ENCODE data around the gene ZHX3. TPM values are rescaled to one million over a fixed set of nuclear protein-coding genes. Genes with fewer than 3 reads are reported as not detected.
"Not testable (repeated sequence)": the region's sequence is repeated elsewhere in the genome, so short reads cannot be mapped to it uniquely, and the experiment has no call there.

The ZHX3 gene
- total RNA-seq, 4 donors from 2014 or later, result 20.1 to 30.0 (median 25.9) TPM

DNA sequence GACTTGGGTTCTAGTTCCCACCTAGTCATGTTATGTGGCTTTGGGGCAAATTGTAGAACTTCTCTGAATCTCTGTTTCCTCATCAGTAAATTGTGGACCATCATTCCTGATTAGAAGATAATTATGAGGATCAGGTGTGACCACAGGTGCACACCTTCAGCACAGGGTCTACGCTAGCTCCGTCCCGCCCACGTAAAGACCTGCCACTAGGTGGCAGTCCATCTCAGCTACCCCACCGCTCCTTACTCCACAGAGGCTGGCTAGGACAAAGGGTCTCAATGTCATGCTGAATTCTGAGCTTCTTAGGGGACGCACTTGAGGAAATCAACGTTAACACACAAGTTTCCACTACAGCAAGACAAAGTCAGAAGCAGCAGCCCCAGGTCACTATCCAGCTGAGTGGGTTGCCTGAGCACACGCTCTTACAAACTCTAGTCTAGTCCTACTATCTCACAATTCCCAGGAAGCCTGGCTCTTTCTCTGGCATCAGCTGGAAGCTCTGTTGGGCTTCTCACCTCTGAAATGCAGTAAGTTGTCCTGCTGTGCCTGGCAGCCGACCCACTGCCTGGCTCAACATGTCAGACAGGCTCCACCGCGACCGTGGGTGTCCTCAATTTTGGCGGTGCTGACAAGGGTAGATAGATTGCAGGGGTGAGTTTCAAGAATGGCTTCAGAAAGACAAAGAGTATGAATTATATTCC, 182.2 kb downstream of the ZHX3 start:
- Histone ChIP-seq H3K9me3 (no peaks in the 10 kb centered on the region), H3K27me3 (no peaks in the 10 kb centered on the region), H3K4me1 (peaks cover 17 to 30% of the 10 kb centered on the region in 2 donors), H3K4me3 (no peak overlapping the region), H3K36me3 (no peaks in the 10 kb centered on the region), H3K27ac (no peak overlapping the region)
- intact Hi-C loops (cut with DNase I; ENCODE audit: low total_unique reads), result loop anchor here (5.0 kb wide), 2 partner anchors 37 to 108 kb away; partner anchors contain the start of gene TOP1
- no peak for TF ChIP-seq POLR2A (IDR thresholded peaks at IDR 0.05)
- TF ChIP-seq, protein P1, sequence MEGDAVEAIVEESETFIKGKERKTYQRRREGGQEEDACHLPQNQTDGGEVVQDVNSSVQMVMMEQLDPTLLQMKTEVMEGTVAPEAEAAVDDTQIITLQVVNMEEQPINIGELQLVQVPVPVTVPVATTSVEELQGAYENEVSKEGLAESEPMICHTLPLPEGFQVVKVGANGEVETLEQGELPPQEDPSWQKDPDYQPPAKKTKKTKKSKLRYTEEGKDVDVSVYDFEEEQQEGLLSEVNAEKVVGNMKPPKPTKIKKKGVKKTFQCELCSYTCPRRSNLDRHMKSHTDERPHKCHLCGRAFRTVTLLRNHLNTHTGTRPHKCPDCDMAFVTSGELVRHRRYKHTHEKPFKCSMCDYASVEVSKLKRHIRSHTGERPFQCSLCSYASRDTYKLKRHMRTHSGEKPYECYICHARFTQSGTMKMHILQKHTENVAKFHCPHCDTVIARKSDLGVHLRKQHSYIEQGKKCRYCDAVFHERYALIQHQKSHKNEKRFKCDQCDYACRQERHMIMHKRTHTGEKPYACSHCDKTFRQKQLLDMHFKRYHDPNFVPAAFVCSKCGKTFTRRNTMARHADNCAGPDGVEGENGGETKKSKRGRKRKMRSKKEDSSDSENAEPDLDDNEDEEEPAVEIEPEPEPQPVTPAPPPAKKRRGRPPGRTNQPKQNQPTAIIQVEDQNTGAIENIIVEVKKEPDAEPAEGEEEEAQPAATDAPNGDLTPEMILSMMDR (IDR thresholded peaks at IDR 0.05 in 4 of 5, conservative IDR thresholded peaks at IDR 0.05 in 1 of 5), result peak; percentile 22 to 75 (median 68)
- in situ Hi-C loops (cut with MboI; ENCODE audit: low sequenced_read_pairs in 4 of 4), result no loop called here
- DNase-seq (no peak), ATAC-seq (no peak)

DNA sequence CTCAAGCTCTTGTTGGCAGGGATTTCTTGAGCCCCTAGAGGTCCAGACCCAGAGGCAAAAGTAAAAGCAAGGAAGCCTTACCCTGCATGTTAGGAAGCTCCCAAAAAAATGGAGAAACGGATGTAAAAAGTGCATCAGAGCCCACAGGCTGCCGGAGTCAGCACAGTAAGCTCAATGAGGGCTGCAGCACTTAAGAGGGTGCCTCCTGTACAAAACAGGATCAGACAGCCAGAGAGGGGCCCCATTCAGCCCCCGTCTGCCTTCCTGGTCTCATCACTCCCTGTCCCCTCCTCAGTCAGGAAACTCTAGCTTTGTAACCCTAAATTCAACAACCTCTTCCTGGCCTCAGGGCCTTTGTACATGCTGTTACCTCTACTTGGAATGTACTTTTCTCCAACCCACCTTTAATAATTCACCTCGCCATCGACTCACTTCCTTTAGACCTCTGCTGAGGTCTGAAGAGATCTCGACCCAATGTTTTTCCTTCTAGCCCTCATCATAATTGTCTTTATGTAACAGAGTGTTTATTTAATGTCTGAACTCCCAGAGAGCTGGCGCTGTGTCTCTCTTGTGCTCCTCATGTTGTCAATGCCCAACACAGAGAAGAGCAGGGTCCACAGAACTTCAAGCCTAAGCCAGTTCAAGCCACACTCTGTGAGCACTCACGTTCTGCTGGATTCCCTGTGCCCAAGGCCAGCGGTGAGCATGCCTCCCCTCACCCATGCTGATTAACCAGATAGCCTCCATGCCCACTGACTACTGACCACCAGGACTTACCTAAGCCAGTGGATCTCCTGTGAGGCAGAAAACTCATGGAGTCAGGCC, 183.0 kb downstream of the ZHX3 start:
- Histone ChIP-seq H3K9me3 (no peaks in the 10 kb centered on the region), H3K36me3 (no peaks in the 10 kb centered on the region), H3K4me3 (no peak overlapping the region), H3K27ac (no peak overlapping the region), H3K27me3 (no peaks in the 10 kb centered on the region), H3K4me1 (peaks cover 13 to 22% of the 10 kb centered on the region in 2 donors)
- ATAC-seq (no peak), DNase-seq (no peak)
- TF ChIP-seq POLR2A (IDR thresholded peaks at IDR 0.05), result no peak
- TF ChIP-seq, protein P1 (IDR thresholded peaks at IDR 0.05 in 4 of 5, conservative IDR thresholded peaks at IDR 0.05 in 1 of 5), result no peak
- in situ Hi-C loops (cut with MboI; ENCODE audit: low sequenced_read_pairs in 4 of 4) (no loop called here), intact Hi-C loops (cut with DNase I; ENCODE audit: low total_unique reads) (loop anchor here (5.0 kb wide), 2 partner anchors 38 to 107 kb away; partner anchors contain the start of gene TOP1)

DNA sequence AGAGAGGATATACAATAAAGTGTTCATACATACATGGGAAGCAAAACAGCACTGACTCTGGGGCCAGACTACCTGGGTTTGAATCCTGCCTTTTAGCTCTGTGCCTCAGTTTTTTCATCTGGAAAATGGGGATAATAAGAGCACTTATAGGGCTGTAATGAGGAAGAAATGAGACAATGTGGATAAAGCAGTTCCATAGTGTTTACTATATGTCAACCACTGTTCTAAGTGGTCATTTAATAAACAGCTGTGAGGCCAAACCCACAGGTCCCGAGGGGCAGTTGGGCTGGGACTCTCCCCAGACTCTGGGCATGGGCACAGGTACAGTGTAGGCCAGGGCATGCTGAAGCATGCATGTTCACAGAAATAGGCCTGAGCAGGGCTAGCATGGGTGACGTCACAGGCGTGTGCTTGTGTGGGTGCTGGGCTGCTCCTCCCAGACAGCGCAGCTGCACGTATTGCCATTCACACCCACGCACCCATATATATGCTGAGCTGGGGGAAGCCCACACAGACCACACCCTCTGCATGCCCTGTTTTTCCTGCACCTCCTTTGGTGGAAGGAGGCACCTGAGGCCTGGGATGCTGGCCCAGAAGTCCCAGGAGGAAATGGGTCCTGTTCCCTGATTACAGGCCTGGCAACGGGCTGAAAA, 183.7 kb downstream of the ZHX3 start:
- H3K9me3 ChIP-seq, result no peaks in the 10 kb centered on the region
- intact Hi-C loops (cut with DNase I; ENCODE audit: low total_unique reads), result no loop called here
- no peaks in the 10 kb centered on the region for H3K36me3 ChIP-seq
- DNase-seq, result no peak
- in situ Hi-C loops (cut with MboI; ENCODE audit: low sequenced_read_pairs in 4 of 4), result no loop called here
- TF ChIP-seq, protein P1 (IDR thresholded peaks at IDR 0.05 in 4 of 5, conservative IDR thresholded peaks at IDR 0.05 in 1 of 5), result no peak
- TF ChIP-seq POLR2A (IDR thresholded peaks at IDR 0.05), result no peak
- no peak for ATAC-seq
- H3K27ac ChIP-seq, result no peak overlapping the region
- peaks cover 10 to 15% of the 10 kb centered on the region in 2 donors for H3K4me1 ChIP-seq
- no peak overlapping the region for H3K4me3 ChIP-seq
- H3K27me3 ChIP-seq, result no peaks in the 10 kb centered on the region

DNA sequence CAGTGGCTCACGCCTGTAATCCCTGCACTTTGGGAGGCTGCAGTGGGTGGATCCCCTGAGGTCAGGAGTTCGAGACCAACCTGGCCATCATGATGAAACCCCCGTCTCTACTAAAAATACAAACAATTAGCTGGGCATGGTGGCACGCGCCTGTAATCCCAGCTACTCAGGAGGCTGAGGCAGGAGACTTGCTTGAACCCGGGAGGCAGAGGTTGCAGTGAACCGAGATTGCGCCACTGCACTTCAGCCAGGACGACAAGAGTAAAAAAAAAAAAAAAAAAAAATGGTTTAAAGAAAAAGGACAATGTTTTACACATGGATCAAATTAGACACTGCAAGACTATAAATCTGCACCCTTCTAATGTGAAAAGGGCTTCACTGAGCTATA, 185.1 kb downstream of the ZHX3 start:
- H3K27me3 ChIP-seq; H3K4me1 ChIP-seq; H3K9me3 ChIP-seq; H3K4me3 ChIP-seq; ATAC-seq; H3K27ac ChIP-seq; in situ Hi-C loops (cut with MboI; ENCODE audit: low sequenced_read_pairs in 4 of 4); H3K36me3 ChIP-seq; DNase-seq; intact Hi-C loops (cut with DNase I; ENCODE audit: low total_unique reads): not testable (repeated sequence)
